ENCODE results near the gene HASPIN.

GRCh38 chr17:3761918-3762380 is 38.2 kb downstream of the HASPIN start:
- TF ChIP-seq CTCF (IDR thresholded peaks at IDR 0.05; ENCODE audit: low read length) (no peak), EZH2 (IDR thresholded peaks at IDR 0.05; ENCODE audit: borderline replicate concordance, low read length) (no peak)

All from OCI-LY1 (cell line).